ENCODE results near the gene ATP8B4.

ATP8B4 gene

DNA sequence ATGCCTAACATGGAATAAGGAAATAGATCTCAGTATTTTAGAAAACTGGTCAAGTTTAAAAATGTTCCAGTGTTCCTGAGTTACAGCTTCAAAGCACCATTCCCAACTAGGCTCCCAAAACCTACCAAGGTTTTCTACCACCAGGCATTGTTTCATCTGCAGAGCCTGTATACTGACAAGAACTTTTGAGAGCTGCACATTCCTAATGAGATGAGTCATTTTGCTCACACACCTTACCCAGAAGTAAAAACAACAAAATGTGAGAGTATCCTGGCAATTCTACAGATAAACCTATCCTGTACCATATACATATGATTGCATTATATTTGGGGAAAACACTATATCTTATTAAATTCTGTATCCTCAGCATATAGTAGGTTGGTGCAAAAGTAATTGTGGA lies 90.7 kb downstream of the ATP8B4 start:
- no peak for DNase-seq (ENCODE audit: low spot score)
- Histone ChIP-seq H3K27ac (no peak overlapping the region), H3K4me3 (no peak overlapping the region)
- TF ChIP-seq, protein P1, sequence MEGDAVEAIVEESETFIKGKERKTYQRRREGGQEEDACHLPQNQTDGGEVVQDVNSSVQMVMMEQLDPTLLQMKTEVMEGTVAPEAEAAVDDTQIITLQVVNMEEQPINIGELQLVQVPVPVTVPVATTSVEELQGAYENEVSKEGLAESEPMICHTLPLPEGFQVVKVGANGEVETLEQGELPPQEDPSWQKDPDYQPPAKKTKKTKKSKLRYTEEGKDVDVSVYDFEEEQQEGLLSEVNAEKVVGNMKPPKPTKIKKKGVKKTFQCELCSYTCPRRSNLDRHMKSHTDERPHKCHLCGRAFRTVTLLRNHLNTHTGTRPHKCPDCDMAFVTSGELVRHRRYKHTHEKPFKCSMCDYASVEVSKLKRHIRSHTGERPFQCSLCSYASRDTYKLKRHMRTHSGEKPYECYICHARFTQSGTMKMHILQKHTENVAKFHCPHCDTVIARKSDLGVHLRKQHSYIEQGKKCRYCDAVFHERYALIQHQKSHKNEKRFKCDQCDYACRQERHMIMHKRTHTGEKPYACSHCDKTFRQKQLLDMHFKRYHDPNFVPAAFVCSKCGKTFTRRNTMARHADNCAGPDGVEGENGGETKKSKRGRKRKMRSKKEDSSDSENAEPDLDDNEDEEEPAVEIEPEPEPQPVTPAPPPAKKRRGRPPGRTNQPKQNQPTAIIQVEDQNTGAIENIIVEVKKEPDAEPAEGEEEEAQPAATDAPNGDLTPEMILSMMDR (IDR thresholded peaks at IDR 0.05), result no peak

DNA sequence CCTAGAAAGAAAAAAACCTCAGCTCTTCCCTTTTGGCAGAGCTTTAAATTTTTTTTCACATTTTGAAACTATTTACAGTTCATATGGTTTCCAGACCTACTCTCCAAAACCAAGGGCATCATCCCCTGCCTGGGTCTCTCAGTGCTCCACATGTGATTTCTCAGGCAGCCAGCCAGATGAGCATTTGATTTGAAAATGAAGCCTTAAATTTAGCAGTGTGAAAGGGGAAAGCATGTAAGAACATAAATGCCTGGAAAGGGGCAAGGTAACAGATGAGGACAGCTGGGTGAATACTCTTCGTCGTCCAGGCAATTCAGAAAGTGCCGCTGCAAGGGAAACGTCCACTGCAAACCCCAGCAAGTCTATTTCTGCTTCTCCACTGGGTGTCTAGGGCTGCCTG lies 94.8 kb downstream of the ATP8B4 start:
- DNase-seq (ENCODE audit: low spot score), result no peak
- Histone ChIP-seq H3K27ac (no peak overlapping the region), H3K4me3 (no peak overlapping the region)
- TF ChIP-seq, protein P1 (IDR thresholded peaks at IDR 0.05), result no peak

DNA sequence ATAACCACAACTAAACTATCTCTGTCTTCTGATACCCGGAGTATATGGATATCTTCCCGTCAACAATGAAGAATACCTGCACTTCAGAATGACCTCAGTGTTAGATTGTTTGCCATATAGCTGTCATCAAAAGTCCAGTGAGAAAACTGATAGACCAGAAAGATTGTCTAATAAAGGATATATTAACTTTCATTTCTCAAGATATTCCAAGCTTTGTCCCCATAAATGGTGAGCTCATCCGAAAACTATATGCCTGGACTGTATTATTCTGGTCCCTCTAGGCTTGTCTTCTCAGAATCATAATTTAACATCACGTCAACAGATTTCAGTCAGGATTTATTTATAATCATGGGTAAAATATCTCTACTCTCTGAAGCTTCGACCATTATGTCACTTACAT lies 100.5 kb downstream of the ATP8B4 start:
- Histone ChIP-seq H3K4me3 (no peak overlapping the region), H3K27ac (no peak overlapping the region)
- DNase-seq (ENCODE audit: low spot score), result no peak
- TF ChIP-seq, protein P1 (IDR thresholded peaks at IDR 0.05), result no peak

DNA sequence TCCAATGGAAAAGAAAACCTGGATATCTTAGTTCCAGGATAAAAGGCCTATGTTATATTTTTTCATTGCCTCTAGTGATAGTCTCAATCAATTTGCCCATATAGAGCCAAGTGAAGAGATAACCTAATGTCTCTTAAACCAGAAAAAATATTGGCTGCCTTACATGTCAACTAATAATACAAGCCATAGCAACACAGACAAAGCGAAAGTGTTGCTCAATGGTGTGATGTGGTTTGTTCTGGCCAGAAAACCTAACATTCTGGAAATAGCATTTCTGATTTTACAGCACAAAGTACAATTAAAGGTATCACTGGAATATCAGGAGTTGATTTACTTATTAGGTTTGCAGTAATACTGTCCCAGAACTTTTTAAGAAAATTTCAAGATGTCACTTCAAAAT lies 101.5 kb downstream of the ATP8B4 start:
- Histone ChIP-seq H3K4me3 (no peak overlapping the region), H3K27ac (no peak overlapping the region)
- DNase-seq (ENCODE audit: low spot score), result no peak
- TF ChIP-seq, protein P1 (IDR thresholded peaks at IDR 0.05), result no peak

DNA sequence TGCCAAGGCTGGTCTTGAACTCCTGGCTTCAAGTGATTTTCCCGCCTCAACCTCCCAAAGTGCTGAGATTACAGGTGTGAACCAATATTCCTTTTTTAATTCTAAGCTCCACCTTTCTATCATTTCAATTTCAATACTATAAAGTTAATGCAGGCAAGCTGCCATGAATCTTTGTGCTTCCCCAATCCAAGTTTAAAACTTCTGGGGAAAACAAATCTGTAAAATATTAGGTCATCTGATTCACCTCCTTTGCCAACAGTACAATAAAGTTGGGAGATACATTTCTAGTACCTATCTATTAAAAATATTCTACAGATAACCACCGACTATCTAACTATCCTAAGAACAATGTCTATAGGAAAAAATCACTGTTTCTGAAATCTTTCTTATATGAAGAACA lies 102.1 kb downstream of the ATP8B4 start:
- TF ChIP-seq, protein P1 (IDR thresholded peaks at IDR 0.05), result no peak
- Histone ChIP-seq H3K27ac (no peak overlapping the region), H3K4me3 (no peak overlapping the region)
- DNase-seq (ENCODE audit: low spot score), result no peak

DNA sequence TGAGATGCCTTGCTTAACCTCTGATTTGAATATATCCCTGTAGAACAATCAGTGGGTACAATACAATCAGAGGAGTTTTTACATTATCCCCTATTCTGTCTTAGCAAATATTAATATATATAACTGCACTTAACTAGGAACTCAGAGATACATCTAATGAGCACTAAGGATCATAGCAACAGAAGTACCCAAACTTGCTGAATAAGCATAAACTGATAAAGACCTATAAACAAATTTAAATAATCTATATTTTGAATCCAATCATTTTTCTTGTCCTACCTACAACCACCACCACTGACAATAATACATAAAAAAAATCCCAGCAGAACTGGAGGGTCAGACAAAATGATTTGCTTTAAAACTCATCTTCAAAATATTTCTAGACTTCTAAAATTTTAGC lies 106.2 kb downstream of the ATP8B4 start:
- TF ChIP-seq, protein P1 (IDR thresholded peaks at IDR 0.05), result no peak
- Histone ChIP-seq H3K4me3 (no peak overlapping the region), H3K27ac (no peak overlapping the region)
- DNase-seq (ENCODE audit: low spot score), result no peak

DNA sequence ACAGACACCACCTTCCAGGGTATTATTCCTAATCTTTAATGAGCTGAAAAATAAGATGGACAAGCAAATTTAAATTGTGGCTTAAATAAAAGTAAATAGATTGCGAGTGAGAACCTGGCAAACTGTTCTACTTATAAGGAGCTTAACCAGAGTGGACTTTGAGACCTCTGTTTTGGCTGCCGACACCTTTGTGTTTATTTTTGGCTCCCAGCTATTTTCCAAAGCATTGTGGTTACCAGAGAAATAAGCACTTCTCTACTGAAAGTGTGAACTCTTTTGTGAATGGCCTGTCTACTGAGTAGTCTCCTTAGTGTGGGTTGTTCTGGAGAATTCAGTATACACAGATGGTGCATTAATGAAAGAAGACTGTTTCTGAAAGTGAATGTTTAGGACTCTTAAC lies 109.4 kb downstream of the ATP8B4 start:
- DNase-seq (ENCODE audit: low spot score), result no peak
- Histone ChIP-seq H3K27ac (no peak overlapping the region), H3K4me3 (no peak overlapping the region)
- TF ChIP-seq, protein P1 (IDR thresholded peaks at IDR 0.05), result no peak

All from coronary artery (tissue), 2 donors.